Measurements from ENCODE around the gene MMP25. TPM values are rescaled to one million over a fixed set of nuclear protein-coding genes. Genes with fewer than 3 reads are reported as not detected.

MMP25 gene
- total RNA-seq, 1 donor from 2014 or later, result 0.13 TPM

- peak; percentile 87 for DNase-seq
- Mint-ChIP-seq H3K36me3 (ENCODE audit: low read depth) (no peaks in the 10 kb centered on the region), H3K4me3 (peak overlapping the region; percentile 67), H3K9me3 (no peaks in the 10 kb centered on the region), H3K4me1 (peaks cover 28% of the 10 kb centered on the region), H3K27ac (peak overlapping the region; percentile 53), H3K27me3 (peaks cover 11% of the 10 kb centered on the region)
- ATAC-seq (ENCODE audit: low read depth), result peak; percentile 98
- TF ChIP-seq, protein P1, sequence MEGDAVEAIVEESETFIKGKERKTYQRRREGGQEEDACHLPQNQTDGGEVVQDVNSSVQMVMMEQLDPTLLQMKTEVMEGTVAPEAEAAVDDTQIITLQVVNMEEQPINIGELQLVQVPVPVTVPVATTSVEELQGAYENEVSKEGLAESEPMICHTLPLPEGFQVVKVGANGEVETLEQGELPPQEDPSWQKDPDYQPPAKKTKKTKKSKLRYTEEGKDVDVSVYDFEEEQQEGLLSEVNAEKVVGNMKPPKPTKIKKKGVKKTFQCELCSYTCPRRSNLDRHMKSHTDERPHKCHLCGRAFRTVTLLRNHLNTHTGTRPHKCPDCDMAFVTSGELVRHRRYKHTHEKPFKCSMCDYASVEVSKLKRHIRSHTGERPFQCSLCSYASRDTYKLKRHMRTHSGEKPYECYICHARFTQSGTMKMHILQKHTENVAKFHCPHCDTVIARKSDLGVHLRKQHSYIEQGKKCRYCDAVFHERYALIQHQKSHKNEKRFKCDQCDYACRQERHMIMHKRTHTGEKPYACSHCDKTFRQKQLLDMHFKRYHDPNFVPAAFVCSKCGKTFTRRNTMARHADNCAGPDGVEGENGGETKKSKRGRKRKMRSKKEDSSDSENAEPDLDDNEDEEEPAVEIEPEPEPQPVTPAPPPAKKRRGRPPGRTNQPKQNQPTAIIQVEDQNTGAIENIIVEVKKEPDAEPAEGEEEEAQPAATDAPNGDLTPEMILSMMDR (IDR thresholded peaks at IDR 0.05), result no peak
- CTCF ChIA-PET, result interaction anchor here (0.6 to 2.7 kb wide), 17 partner anchors 9 to 879 kb away, joined by 3 to 62 read pairs (median 6); partner anchors contain the start of genes FLYWCH2, HCFC1R1, THOC6 and TNFRSF12A
- POLR2A ChIA-PET, result interaction anchor here (0.5 to 5.4 kb wide), 11 partner anchors 16 to 191 kb away, joined by 3 to 40 read pairs (median 4); partner anchors contain the start of genes HCFC1R1, PKMYT1, THOC6 and TNFRSF12A
- intact Hi-C loops (cut with micrococcal nuclease), result loop anchor here (1.0 kb wide), 5 partner anchors 17 to 163 kb away; partner anchors contain the start of genes THOC6 and TNFRSF12A
These were observed 42.6 kb upstream of the MMP25 start for GRCh38 chr16:3003582-3004270.

GRCh38 chr16:3004319-3004718, 42.0 kb upstream of the MMP25 start:
- Mint-ChIP-seq H3K9me3 (no peaks in the 10 kb centered on the region), H3K36me3 (ENCODE audit: low read depth) (no peaks in the 10 kb centered on the region), H3K4me3 (peak overlapping the region; percentile 65), H3K27ac (no peak overlapping the region), H3K4me1 (peaks cover 29% of the 10 kb centered on the region), H3K27me3 (peaks cover 8% of the 10 kb centered on the region)
- ATAC-seq (ENCODE audit: low read depth) (no peak), DNase-seq (no peak)
- TF ChIP-seq, protein P1 (IDR thresholded peaks at IDR 0.05), result no peak
- ChIA-PET CTCF (interaction anchor here (0.6 to 2.7 kb wide), 17 partner anchors 8 to 879 kb away, joined by 3 to 62 read pairs (median 6); partner anchors contain the start of genes FLYWCH2, HCFC1R1, THOC6 and TNFRSF12A), POLR2A (interaction anchor here (0.5 to 5.4 kb wide), 11 partner anchors 16 to 191 kb away, joined by 3 to 40 read pairs (median 4); partner anchors contain the start of genes HCFC1R1, PKMYT1, THOC6 and TNFRSF12A)
- intact Hi-C loops (cut with micrococcal nuclease), result loop anchor here (1.0 kb wide), 3 partner anchors 16 to 21 kb away; partner anchors contain the start of genes THOC6 and TNFRSF12A

GRCh38 chr16:3004781-3005284, 41.5 kb upstream of the MMP25 start:
- CTCF ChIA-PET, result interaction anchor here (2.2 to 2.7 kb wide), 3 partner anchors 24 to 125 kb away, joined by 14 to 62 read pairs (median 38); no protein-coding TSS in a partner anchor
- no peak for DNase-seq
- Mint-ChIP-seq H3K4me1 (peaks cover 29% of the 10 kb centered on the region), H3K27ac (no peak overlapping the region), H3K4me3 (peak overlapping the region; percentile 65), H3K27me3 (peaks cover 8% of the 10 kb centered on the region), H3K9me3 (no peaks in the 10 kb centered on the region), H3K36me3 (ENCODE audit: low read depth) (no peaks in the 10 kb centered on the region)
- TF ChIP-seq, protein P1 (IDR thresholded peaks at IDR 0.05), result no peak
- ATAC-seq (ENCODE audit: low read depth), result no peak
- intact Hi-C loops (cut with micrococcal nuclease), result loop anchor here (1.0 kb wide), 3 partner anchors 15 to 22 kb away; partner anchors contain the start of genes THOC6 and TNFRSF12A
- POLR2A ChIA-PET, result interaction anchor here (0.6 to 5.4 kb wide), 3 partner anchors 18 to 1284 kb away, joined by 3 to 40 read pairs (median 3); partner anchors contain the start of genes HCFC1R1 and THOC6

DNA sequence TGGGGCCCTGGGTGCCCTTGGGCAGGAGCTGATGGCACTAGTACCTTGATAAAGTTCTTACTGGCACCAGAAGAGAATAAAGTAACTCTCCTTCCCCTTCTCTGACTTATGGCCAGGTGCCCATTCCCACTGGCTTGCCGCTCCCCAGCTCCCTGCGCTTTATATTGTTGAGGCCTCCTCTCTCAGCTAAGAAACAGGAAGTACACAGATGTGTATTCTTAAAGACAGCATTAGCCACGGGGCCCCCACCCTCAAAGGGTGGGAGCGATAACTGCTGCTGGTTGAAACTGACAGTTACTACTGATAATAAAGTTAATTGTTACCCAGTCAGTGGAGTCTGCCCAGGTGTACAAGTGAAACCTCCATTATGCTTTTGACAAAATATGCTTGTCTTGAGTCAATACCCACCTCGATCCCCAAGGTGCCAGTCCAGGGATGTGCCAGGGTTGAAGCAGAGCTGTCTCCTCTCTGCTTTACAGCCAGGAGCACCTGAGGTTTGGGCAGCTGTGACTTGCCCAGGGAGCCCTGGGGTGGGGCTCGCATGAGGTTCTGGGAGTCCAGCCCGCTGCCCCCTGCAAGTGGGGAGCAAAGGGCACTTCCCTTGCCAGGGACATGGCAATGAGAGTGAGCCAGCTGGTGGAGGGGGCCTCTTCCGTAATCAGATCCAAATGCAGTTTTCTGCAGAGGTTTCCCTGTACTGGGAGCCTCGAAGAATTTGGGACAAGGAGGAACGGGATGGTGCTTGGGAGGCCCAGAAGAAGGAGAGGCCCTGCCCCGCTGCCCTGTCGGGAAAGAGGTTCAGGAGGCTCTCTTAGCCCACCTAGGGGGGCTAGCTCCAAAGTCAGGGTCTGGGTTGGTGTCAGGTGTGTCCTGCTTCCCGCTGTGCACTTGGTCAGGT, 39.1 kb upstream of the MMP25 start:
- Mint-ChIP-seq H3K27me3 (peaks cover 5% of the 10 kb centered on the region), H3K27ac (no peak overlapping the region), H3K4me1 (peaks cover 29% of the 10 kb centered on the region), H3K4me3 (peak overlapping the region; percentile 44), H3K36me3 (ENCODE audit: low read depth) (no peaks in the 10 kb centered on the region), H3K9me3 (no peaks in the 10 kb centered on the region)
- POLR2A ChIA-PET, result interaction anchor here (1.2 to 5.4 kb wide), 5 partner anchors 15 to 27 kb away, joined by 3 to 40 read pairs (median 4); partner anchors contain the start of genes HCFC1R1, PKMYT1 and THOC6
- ATAC-seq (ENCODE audit: low read depth) (no peak), DNase-seq (no peak)
- CTCF ChIA-PET, result interaction anchor here (0.7 to 2.7 kb wide), 3 partner anchors 15 to 21 kb away, joined by 3 to 16 read pairs (median 3); partner anchors contain the start of genes HCFC1R1 and THOC6
- TF ChIP-seq, protein P1 (IDR thresholded peaks at IDR 0.05), result no peak
- intact Hi-C loops (cut with micrococcal nuclease), result no loop called here
